ENCODE measurements around the gene HTT-AS.

Gene HTT-AS

DNA sequence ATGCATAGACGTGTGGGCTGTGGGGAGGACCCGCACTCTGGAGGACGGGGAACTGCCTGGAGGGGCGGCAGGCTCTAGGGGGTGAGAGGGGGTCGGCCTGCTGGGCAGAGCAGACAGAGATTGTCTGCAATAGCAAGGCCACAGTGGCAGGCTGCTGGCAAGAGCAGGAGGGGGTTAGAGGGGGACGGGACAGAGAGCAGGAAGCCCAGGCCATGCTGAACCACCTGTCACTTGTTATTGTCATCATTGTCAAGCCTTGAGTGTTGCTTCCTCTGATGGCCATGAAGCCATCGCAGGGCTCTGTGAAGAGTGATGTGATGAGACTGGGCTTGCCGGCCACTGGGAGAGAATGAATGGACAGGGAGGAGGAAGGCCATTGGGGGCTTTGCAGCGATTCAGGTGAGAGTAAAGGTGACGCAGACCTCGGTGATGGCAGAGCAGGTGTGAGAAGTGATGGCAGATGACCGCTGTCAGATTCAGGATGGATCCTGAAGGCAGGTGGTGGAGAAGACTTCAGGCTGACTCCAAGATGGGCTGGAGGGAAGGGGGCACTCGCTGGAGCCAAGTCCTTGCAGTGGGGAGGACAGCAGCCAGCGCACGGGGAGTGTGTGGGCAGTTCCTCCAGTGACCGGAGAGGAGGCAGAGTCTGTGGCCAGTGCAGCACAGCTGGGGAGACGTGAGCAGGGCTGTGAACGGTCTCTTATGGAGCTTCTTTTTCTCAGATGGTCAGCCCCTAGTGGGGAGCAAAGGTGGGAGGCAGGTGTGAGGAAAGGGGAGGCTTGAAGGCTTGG, 43.6 kb downstream of the HTT-AS start:
- no peak for DNase-seq (ENCODE audit: low read depth in 3 of 3)

DNA sequence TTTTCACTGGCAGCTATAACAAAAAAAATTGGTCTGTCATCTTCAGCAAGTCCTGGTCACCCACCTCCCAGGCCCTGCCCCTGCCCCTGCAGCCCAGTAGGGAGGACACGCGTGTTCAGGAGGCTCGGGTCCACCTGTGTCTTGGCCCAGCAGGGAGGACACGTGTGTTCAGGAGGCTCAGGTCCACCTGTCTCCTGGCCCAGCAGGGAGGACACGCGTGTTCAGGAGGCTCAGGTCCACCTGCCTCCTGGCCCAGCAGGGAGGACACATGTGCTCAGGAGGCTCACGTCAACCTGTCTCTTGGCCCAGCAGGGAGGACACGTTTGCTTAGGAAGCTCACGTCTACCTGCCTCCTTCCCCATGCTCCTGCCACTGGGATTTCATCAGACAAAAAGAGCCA, 44.9 kb downstream of the HTT-AS start:
- DNase-seq (ENCODE audit: low read depth in 3 of 3), result no peak

DNA sequence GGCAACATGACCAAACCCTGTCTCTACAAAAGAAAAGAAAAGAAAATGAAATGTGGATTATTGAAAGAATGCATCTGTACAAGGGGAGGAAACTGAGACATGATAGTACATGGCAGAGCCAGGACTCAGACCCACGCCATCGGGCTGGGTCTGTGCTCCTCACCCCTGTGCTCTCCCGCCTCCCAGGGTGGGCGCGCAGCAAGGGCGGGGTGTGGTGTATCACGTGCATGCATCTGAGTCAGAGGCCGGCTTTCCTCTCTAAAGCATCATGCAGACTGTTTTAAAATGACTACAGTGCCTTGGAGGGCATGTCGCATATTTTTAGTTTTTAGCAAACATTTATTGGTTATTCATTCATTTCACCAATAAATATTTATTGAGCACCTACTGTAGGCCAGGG, 47.8 kb downstream of the HTT-AS start:
- DNase-seq (ENCODE audit: low read depth in 3 of 3), result no peak

DNA sequence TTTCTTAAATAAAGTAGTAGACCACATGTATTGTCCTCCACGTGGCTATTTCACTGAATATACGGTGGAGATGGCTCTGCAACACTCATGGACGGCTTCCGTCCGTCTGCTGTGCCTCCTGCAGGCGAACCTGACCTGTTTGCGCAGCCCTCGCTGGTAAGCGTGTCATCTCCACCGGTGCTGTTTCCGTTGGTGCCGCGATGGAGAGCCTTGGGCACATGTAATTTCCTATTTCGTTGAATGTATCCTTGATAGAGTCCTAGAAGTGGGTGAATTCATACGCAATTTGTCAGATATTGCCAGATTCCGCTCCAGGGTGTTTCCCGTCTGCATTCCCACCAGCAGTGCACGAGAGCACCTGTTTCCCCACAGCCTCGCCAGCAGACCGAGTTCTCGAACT, 48.5 kb downstream of the HTT-AS start:
- DNase-seq (ENCODE audit: low read depth in 3 of 3), result no peak

DNA sequence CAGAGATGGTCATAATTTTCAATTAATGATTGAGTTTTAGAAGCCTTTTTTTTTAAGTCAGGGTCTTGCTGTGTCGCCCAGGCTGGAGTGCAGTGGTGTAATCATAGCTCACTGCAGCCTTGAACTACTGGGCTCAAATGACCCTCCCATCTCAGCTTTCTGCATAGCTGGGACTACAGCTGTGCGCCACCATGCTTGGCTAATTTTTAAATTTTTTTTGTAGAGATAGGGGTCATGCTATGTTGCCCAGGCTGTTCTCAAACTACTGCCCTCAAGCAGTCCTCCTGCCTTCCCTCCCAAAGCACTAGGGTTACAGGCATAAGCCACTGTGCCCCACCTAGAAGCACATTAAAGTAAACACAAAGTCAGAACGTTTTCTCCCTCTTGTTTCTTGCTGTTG, 51.7 kb downstream of the HTT-AS start:
- DNase-seq (ENCODE audit: low read depth in 3 of 3), result no peak

DNA sequence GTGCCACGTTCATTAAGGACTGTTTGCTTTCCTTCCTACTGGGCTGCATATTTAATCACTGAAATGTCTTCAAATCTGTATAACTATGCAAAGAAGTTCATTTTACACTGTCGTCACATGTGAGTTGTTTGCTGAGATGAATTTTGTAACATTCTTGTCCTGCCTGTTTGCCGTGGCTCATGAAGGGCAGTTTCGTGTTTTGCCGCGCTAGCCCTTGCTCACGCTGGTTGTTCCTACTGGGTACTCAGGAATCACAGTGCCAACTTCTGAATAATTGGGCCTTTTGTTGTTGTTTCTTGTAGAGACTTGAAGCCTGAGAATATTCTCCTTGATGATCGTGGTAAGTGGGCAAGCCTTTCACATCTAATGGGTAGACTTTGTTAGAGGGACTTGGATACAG, 52.2 kb downstream of the HTT-AS start:
- no peak for DNase-seq (ENCODE audit: low read depth in 3 of 3)

DNA sequence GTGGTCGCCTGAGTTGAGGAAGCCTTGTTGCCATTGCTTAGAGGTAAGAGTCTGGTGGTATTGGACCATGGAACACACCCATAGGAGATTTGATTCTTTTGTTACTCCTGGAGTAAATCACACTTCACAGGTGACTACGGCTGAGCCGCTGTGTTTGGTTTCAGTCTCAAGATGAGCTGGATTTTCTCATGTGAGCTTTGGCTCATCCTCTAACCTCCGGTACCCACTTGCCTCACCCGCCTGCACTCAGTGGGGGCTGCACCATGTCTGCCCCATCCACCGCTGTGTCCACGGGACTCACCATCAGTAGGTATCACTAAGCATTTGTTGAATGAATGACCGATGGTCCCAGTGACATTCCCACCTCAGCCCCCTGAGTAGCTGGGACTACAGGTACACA, 52.7 kb downstream of the HTT-AS start:
- no peak for DNase-seq (ENCODE audit: low read depth in 3 of 3)

DNA sequence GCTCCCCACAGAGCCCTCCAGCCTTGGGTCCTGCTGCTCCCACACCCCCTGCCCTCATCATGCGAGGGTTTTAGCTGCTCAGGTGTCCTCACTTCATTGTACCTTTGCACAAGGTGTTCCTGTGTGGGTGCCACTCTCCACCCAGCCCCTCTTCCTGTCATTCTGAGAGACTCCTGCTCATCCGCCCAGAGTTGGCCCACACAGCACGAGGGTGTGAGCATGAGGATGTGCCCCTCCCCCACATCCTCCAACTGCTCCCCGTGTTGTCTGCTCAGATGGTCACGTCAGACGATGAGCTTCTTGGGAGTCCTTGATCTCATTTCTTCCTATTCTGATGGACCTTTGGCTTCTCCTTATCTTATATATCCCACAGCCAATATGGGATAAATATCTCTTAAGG, 53.2 kb downstream of the HTT-AS start:
- no peak for DNase-seq (ENCODE audit: low read depth in 3 of 3)

DNA sequence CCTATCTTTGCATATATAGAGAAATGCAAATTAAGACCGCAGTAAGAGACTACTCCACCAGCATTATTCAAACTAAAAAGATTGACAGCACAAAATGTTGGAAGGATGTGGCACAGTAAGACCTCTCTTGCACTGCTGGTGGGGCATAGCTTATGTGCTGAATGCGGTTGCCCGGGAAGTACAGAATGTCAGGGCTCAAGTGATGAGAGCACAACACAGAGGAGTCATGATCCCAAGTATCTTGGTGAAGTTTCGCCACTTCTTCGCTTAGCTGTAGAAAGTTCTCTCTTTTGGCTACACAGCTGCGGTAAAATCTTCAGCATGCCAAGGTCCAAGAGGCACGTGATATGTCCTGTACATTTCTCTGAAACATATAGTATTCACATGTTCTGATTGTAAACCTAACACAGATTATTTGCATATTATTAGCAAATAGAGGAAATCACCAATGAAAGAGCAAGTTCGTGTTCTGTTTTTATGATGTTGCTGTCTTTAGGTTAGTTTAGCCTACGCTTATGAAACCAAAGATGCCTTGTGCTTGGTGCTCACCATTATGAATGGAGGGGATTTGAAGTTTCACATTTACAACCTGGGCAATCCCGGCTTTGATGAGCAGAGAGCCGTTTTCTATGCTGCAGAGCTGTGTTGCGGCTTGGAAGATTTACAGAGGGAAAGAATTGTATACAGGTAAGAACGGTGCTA, 55.0 kb downstream of the HTT-AS start:
- no peak for DNase-seq (ENCODE audit: low read depth in 3 of 3)

DNA sequence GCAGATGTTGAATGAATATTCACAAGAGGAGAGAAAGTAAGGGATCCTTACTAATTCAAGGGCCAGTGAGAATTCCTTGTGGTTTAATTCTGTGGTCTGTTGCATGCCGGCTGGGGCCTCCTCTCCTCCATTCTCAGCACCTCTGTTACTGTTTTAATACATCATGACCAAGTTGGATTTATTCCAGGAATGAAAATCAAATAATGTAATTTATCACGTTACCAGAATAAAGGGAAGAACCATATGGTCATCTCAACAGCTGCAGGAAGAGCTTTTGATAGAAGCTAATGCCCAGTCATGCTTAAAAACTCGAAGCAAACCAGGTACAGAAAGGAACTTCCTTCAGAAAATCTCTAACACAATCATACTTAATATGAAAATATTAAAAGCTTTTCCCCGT, 56.8 kb downstream of the HTT-AS start:
- DNase-seq (ENCODE audit: low read depth in 3 of 3), result no peak

DNA sequence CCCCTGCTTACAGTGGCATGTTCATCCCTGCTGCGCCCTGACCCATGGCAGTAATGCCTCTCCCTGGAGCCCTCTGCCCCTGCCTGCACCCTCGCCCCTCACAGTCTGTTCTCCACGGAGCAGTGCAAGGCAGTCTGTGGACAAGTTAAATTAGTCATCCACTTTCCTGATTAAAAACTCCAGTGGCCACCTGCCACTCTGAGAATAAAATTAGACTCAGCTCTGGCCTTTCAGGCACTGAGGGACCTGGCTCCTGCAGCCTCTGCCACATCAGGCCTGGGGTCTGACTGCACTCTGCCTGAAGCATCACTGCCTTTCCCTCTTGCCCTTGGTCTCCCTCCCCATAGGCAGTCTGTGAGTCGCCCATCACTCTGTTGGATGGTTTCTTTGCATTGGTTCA, 57.4 kb downstream of the HTT-AS start:
- DNase-seq (ENCODE audit: low read depth in 3 of 3), result no peak

DNA sequence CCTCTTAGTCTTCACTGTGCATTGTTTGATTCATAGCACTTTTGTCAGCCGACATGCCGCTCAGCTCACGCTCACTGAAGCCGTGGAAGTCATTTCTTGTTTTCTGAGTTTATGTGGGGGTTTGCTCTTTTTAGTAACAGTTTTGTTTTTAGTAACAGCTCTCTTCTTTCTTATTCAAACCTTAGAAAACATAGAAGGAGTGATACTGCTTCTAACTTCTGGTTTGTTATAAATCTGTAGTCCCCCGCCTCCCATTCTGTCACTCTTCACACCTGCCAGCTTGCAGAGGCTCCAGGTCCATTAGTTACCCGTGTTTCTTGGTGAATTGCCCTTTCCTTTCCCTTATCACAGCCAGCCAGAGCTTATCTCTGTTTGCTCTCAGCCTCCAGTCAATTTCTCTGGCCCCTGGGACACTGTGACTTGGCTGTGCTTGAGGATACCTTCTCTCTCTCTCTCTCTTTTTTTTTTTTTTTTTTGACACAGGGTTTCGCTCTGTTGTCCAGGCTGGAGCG, 60.4 kb downstream of the HTT-AS start:
- no peak for DNase-seq (ENCODE audit: low read depth in 3 of 3)

All from stimulated activated CD4-positive, alpha-beta T cell treated with anti-CD3 and anti-CD28 coated beads, TNF-alpha, amount 100 ng/mL, for 4 hours (primary cell).